KMS-11 (cell line): Measurements from ENCODE around the gene NR0B1.

Experiments used
- H2AFZ ChIP-seq: fragments of 200-600 bp; sonication (generic); 2 replicates; pipeline ENCODE4 v1.6.1; 2016; ENCODE audit warnings: antibody characterized with exemption, mixed run types, low read depth
- H3K27ac ChIP-seq: fragments of 200-600 bp; sonication (generic); 2 replicates; pipeline ENCODE4 v1.6.1; 2016; ENCODE audit warnings: mild to moderate bottlenecking, mixed run types
- H3K27me3 ChIP-seq: fragments of 200-600 bp; sonication (generic); 2 replicates; pipeline ENCODE4 v1.6.1; 2017; ENCODE audit warnings: mild to moderate bottlenecking, low read depth, mixed run types, moderate library complexity; ENCODE audit not compliant: insufficient read depth
- H3K36me3 ChIP-seq: fragments of 200-600 bp; sonication (generic); 2 replicates; pipeline ENCODE4 v1.6.1; 2017; ENCODE audit warnings: mild to moderate bottlenecking, mixed run types; ENCODE audit not compliant: insufficient read depth
- H3K4me1 ChIP-seq: fragments of 200-600 bp; sonication (generic); 2 replicates; pipeline ENCODE4 v1.6.1; 2016; ENCODE audit warnings: mild to moderate bottlenecking, low read depth, mixed run types; ENCODE audit not compliant: poor library complexity, severe bottlenecking
- H3K4me2 ChIP-seq: fragments of 200-600 bp; sonication (generic); 2 replicates; pipeline ENCODE4 v1.7.0; 2016; ENCODE audit warnings: mild to moderate bottlenecking, mixed run types
- H3K4me3 ChIP-seq: fragments of 200-600 bp; sonication (generic); IDR thresholded peaks from 2 replicates; pipeline ENCODE4 v1.6.1; 2017; ENCODE audit warnings: low read depth, low read length, mixed read lengths; ENCODE audit not compliant: insufficient read depth
- H3K79me2 ChIP-seq: fragments of 200-600 bp; sonication (generic); 2 replicates; pipeline ENCODE4 v1.6.1; 2016; ENCODE audit warnings: low read depth, mixed run types; ENCODE audit not compliant: insufficient read depth
- H3K9ac ChIP-seq: fragments of 200-600 bp; sonication (generic); 2 replicates; pipeline ENCODE4 v1.6.1; 2016; ENCODE audit warnings: mild to moderate bottlenecking, mixed run types
- H4K20me1 ChIP-seq: fragments of 200-600 bp; sonication (generic); 2 replicates; pipeline ENCODE4 v1.6.1; 2016; ENCODE audit warnings: mild to moderate bottlenecking, mixed run types; ENCODE audit not compliant: insufficient read depth
- CTCF ChIP-seq: fragments of 200-600 bp; sonication (generic); conservative IDR thresholded peaks from 2 replicates; pipeline ENCODE4 v1.6.1; 2017; ENCODE audit warnings: low read depth, mild to moderate bottlenecking, antibody characterized with exemption, low read length, moderate library complexity, mixed read lengths

The NR0B1 gene

GRCh38 chrX:30327762-30328161 is 18.6 kb upstream of the NR0B1 start:
- Histone ChIP-seq H2AFZ (no peak overlapping the region), H4K20me1 (no peaks in the 10 kb centered on the region), H3K79me2 (no peaks in the 10 kb centered on the region), H3K4me3 (no peak overlapping the region), H3K9ac (no peak overlapping the region), H3K27ac (no peak overlapping the region), H3K4me1 (no peaks in the 10 kb centered on the region), H3K27me3 (no peaks in the 10 kb centered on the region), H3K4me2 (no peak overlapping the region), H3K36me3 (no peaks in the 10 kb centered on the region)
- no peak for TF ChIP-seq CTCF

DNA sequence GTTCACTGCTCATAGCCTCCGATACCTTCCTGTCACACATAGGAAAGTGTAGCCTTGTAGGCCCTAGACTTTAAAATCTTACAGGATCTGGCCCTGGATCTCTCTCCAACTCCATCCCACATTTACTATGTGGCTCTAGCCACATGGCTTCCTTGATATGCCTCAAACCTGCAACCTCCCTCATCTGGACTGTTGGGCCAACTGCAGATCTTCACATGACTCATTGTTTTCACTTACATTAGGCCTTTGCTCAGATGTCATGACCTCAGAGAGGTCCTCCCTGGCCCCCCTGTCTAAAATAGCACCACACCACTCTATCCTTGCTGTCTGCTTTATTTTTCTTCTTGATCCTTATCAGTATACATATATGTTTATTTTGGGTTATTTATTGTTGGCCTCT is 8.1 kb upstream of the NR0B1 start:
- Histone ChIP-seq H3K27me3 (no peaks in the 10 kb centered on the region), H3K9ac (no peak overlapping the region), H2AFZ (no peak overlapping the region), H3K4me1 (no peaks in the 10 kb centered on the region), H3K4me2 (no peak overlapping the region), H3K4me3 (no peak overlapping the region), H3K27ac (no peak overlapping the region), H3K36me3 (no peaks in the 10 kb centered on the region), H4K20me1 (no peaks in the 10 kb centered on the region), H3K79me2 (no peaks in the 10 kb centered on the region)
- no peak for TF ChIP-seq CTCF

- H3K79me2 ChIP-seq, result no peaks in the 10 kb centered on the region
- H3K4me1 ChIP-seq, result no peaks in the 10 kb centered on the region
- H2AFZ ChIP-seq, result no peak overlapping the region
- no peaks in the 10 kb centered on the region for H3K36me3 ChIP-seq
- no peaks in the 10 kb centered on the region for H3K27me3 ChIP-seq
- TF ChIP-seq CTCF, result no peak
- H3K4me2 ChIP-seq, result no peak overlapping the region
- H3K4me3 ChIP-seq, result no peak overlapping the region
- H3K9ac ChIP-seq, result no peak overlapping the region
- H3K27ac ChIP-seq, result no peak overlapping the region
- H4K20me1 ChIP-seq, result no peaks in the 10 kb centered on the region
Observed at GRCh38 chrX:30313322-30313721, 4.1 kb upstream of the NR0B1 start.

DNA sequence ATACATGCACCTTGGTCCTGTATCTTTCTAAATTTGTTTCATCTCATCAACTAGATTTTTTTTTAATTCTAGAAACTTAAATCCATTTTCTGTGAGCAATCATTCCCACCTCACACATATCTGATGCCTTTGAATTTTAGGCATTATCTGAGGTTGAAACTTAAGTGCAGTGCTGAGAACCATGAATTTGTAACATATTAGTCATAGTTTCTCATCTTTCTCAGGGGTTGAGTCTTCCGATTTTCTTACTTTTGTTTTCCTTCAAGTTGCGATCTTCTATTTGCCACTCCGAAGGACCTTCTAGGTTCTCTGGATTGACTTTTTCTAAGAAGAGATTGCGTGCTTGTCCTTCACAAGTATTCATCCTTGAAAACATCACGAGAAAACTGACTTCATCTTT is 3.7 kb upstream of the NR0B1 start:
- Histone ChIP-seq H3K4me2 (no peak overlapping the region), H3K27ac (no peak overlapping the region), H3K4me3 (no peak overlapping the region), H3K79me2 (no peaks in the 10 kb centered on the region), H4K20me1 (no peaks in the 10 kb centered on the region), H3K9ac (no peak overlapping the region), H3K36me3 (no peaks in the 10 kb centered on the region), H2AFZ (no peak overlapping the region), H3K27me3 (no peaks in the 10 kb centered on the region), H3K4me1 (no peaks in the 10 kb centered on the region)
- TF ChIP-seq CTCF, result no peak
